Retinal pigment epithelial cell (primary cell): ENCODE data around the gene UBL4A.
"Not testable (repeated sequence)": the region's sequence is repeated elsewhere in the genome, so short reads cannot be mapped to it uniquely, and the experiment has no call there.

Experiments
- DNase-seq: peaks from one replicate; pipeline ENCODE4 v3.0.0-alpha.2; 2010; ENCODE audit warnings: low read depth
- H3K4me3 ChIP-seq: 2 replicates; pipeline ENCODE4 v1.5.1; 2011; ENCODE audit warnings: mild to moderate bottlenecking, low read length, control low read depth, moderate library complexity
- CTCF ChIP-seq: conservative IDR thresholded peaks from 2 replicates; pipeline ENCODE4 v1.5.1; 2011; ENCODE audit warnings: low read depth, low read length, control low read depth, inconsistent platforms

The UBL4A gene

GRCh38 chrX:154508384-154508745 lies 21.9 kb upstream of the UBL4A start:
- DNase-seq: no peak
- no peak for TF ChIP-seq CTCF
- H3K4me3 ChIP-seq: no peak overlapping the region

DNA sequence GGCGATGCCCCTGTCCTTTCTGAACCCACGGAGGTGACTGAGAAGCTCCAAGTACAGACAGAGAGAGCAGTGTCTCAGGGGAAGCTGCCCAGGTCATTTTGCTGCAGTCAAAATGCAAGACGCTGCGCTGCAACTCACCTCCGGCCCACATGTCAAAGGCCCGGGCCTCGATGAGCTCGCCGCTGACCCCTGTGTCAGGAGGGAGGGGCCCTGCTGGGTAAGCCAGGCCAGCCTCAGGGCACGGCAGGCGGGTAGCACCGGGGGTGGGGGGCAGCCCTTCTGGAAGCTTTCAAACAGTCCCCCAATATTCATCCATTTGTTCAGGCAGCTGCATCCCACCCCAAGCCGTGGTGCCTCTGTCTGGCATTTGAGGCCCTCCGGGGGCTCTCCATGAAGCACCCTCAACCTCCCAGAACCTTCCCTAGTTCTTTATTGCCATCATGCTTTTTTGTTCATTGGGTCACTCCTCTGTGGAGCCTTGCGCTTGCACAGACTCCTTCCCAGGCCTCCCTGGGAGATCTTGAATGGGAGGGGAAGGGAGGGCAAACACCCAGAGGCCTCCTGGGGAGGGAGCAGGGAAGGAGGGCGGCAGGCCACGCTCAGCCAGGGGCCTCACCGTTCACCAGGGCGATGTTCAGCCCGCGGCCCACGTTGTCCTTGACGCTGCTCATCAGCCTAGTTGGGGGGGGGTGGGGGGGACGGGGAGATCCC lies 21.4 kb upstream of the UBL4A start:
- no peak overlapping the region for H3K4me3 ChIP-seq
- no peak for TF ChIP-seq CTCF
- DNase-seq: no peak

DNA sequence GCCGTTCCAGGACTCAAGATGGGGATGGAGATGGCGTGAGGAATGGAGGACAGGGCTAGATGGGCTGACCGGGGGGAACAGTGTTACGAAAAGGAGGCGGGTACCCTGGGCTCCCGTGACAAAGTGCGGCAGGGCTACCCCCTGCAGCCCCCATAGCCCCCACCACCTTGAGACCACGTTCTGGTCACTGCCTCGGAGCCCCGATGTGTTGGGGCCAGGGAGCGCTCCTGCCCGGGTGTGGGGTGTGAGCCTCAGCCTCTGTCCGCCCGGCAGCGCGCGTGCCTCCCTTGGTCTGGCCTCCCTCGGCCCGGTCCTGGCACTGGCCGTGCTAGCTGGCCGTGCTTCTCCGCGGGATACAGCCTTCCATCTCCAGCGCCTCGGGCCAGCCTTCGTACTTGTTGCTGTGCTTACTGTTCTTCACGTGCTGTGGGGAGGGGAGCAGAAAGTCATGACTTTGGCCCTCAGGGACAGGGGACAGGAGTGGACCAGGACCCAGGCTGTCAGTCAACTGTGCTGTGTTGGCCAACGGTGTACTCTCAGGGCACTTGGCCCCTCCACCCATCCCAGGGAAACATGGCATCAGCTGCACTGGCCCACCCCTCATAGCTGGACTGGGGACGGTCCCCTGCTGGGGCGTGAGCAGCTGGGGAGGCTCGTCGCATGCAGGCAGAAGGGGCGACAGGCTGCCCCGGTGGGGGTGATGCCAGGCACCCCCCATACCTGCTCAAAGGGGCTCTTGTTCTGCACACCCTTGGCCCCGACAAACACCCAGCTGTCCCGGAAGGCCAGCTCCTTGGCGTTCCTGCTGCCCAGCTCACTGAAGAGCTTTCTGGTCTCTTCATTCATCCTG lies 20.3 kb upstream of the UBL4A start:
- no peak for DNase-seq
- no peak overlapping the region for H3K4me3 ChIP-seq
- TF ChIP-seq CTCF: no peak

- peak; percentile 14 for DNase-seq
- no peak for TF ChIP-seq CTCF
- no peak overlapping the region for H3K4me3 ChIP-seq
These were observed 19.3 kb upstream of the UBL4A start for GRCh38 chrX:154505734-154506133.

DNA sequence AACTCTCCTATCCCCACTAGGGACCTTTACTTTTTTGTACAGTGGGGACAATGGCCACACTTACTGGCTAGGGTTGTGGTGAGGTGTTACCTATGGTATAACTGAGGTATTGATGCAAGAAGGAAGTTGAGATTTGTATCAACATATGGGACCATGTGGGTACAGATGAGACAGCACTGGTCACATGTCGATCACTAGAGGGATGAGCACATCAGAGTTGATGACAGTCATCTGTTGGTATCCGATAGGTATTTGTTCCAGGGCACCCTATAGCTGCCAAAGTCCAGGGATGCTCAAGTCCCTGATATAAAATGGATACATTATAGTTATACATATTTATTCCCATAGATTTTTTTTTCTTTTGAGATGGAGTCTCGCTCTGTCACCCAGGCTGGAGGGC lies 16.6 kb upstream of the UBL4A start:
- TF ChIP-seq CTCF: no peak
- no peak overlapping the region for H3K4me3 ChIP-seq
- DNase-seq: no peak

GRCh38 chrX:154502098-154502497 lies 15.7 kb upstream of the UBL4A start:
- no peak for TF ChIP-seq CTCF

GRCh38 chrX:154501423-154501822 lies 15.0 kb upstream of the UBL4A start:
- DNase-seq, H3K4me3 ChIP-seq: not testable (repeated sequence)

More at GRCh38 chrX:154502098-154502497, 15.7 kb upstream of the UBL4A start:
- no peak overlapping the region for H3K4me3 ChIP-seq
- no peak for DNase-seq

DNA sequence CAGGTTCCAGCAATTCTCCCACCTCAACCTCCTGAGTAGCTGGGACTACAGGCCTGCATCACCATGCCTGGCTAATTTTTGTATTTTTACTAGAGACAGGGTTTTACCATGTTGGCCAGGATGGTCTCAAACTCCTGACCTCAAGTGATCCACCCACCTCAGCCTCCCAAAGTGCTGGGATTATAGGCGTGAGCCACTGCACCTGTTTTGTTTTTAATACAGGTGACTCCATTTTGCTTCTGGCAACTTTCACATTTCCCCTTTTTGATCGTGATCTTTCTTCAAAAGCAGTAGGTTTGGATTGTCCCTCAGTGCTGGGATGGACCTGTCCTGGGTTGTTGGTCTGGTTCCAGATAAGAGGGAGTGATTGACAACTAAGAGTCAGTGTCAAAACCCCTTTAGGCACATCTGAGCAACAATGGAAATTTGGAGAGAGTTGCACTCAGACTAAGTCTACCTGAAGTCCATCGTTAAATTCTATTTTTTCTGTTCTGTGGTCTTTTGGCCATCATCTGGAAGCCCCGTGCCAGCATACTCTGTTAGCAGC lies 10.2 kb upstream of the UBL4A start:
- DNase-seq, H3K4me3 ChIP-seq: not testable (repeated sequence)
